ENCODE results near the gene COG8.

DNA sequence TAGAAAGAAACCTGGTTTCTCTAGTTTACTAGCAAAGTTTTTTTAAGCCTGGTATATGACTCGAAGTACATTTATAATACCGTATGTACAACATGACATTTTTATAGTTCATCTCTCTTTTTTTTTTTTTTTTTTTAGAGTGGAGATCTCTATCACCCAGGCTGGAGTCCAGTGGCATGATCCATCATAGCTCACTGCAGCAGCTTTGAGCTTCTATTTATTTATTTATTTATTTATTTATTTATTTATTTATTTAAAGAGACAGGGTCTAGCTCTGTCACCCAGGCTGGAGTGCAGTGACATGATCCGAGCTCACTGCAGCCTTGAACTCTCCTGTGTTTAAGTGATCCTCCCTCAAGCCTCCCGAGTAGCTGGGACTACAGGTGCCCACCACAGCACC is 54.1 kb downstream of the COG8 start:
- TF ChIP-seq EP300 (IDR thresholded peaks at IDR 0.05) (no peak), POLR2A (IDR thresholded peaks at IDR 0.05) (no peak)
- TF ChIP-seq, protein P1, sequence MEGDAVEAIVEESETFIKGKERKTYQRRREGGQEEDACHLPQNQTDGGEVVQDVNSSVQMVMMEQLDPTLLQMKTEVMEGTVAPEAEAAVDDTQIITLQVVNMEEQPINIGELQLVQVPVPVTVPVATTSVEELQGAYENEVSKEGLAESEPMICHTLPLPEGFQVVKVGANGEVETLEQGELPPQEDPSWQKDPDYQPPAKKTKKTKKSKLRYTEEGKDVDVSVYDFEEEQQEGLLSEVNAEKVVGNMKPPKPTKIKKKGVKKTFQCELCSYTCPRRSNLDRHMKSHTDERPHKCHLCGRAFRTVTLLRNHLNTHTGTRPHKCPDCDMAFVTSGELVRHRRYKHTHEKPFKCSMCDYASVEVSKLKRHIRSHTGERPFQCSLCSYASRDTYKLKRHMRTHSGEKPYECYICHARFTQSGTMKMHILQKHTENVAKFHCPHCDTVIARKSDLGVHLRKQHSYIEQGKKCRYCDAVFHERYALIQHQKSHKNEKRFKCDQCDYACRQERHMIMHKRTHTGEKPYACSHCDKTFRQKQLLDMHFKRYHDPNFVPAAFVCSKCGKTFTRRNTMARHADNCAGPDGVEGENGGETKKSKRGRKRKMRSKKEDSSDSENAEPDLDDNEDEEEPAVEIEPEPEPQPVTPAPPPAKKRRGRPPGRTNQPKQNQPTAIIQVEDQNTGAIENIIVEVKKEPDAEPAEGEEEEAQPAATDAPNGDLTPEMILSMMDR (IDR thresholded peaks at IDR 0.05) = no peak
